22Rv1 (cell line): ENCODE data around the gene ANKRD2.

Experiments used
- H3K27ac ChIP-seq: fragments of 450-650 bp; 2 replicates; pipeline ENCODE4 v1.5.1; 2017
- ZFX ChIP-seq: fragments of 450-650 bp; IDR thresholded peaks from 2 replicates; pipeline ENCODE4 v1.6.1; 2017; ENCODE audit warnings: antibody characterized with exemption, borderline replicate concordance
- TF ChIP-seq, protein P1 (sequence below): fragments of 450-650 bp; IDR thresholded peaks from 2 replicates; pipeline ENCODE4 v1.5.1; 2017; ENCODE audit warnings: mild to moderate bottlenecking

Gene ANKRD2

DNA sequence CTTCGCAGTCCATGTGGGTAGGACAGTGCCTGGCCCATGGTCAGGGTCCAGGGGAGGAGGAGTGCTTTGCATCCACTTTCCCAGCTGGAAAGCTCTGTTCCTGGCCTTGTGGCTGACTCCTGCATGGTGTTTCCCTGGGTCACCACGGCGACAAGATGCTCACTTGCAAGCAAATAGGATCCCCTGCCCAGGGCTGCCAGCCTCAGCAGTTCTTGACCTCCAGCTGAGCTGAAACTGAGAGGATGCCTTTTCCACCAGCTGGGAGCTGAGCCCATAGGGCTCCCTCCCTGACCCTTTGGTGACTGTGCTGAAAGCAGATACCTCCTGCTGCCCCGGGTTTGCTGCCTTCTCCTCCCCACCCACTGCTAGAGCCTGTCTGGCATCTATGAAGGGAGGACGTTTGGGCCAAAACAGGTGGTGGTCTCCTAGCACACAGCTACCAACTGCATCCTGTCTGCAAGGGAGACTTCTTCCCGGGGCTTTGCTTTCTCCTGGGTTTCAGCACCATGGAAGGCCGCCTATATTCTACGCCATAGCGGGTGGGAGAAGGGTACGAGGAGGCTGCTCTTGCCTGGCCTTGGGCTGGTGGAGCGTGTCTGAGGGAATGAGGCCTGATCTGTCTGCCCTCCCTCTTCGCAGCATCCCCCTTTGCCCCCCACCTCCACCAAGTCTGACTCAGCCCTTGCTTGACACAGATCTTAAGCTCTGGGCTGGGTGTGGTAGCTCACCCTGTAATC lies 39.5 kb upstream of the ANKRD2 start:
- no peak overlapping the region for H3K27ac ChIP-seq
- TF ChIP-seq, protein P1, sequence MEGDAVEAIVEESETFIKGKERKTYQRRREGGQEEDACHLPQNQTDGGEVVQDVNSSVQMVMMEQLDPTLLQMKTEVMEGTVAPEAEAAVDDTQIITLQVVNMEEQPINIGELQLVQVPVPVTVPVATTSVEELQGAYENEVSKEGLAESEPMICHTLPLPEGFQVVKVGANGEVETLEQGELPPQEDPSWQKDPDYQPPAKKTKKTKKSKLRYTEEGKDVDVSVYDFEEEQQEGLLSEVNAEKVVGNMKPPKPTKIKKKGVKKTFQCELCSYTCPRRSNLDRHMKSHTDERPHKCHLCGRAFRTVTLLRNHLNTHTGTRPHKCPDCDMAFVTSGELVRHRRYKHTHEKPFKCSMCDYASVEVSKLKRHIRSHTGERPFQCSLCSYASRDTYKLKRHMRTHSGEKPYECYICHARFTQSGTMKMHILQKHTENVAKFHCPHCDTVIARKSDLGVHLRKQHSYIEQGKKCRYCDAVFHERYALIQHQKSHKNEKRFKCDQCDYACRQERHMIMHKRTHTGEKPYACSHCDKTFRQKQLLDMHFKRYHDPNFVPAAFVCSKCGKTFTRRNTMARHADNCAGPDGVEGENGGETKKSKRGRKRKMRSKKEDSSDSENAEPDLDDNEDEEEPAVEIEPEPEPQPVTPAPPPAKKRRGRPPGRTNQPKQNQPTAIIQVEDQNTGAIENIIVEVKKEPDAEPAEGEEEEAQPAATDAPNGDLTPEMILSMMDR = no peak
- TF ChIP-seq ZFX = no peak

DNA sequence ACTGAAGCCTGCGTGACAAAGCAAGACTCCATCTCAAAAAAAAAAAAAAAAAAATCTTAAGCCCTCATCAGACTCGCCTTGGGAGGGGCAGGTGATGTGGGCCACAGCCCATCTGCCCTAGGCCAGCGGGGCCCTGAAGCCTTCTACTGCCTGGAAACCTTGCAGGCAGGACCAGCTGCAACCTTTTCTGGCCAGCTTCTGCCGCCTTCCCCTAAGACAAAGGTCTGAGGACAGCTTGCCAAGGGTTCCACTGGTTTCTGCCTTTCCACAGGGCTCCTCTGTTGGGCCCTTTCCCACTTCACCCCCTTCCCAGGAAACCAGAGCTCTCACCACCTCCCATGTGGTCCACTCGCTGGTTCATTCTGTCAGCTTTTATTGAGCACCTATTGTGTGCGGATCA lies 38.7 kb upstream of the ANKRD2 start:
- H3K27ac ChIP-seq = no peak overlapping the region
- TF ChIP-seq, protein P1 = no peak
- no peak for TF ChIP-seq ZFX

DNA sequence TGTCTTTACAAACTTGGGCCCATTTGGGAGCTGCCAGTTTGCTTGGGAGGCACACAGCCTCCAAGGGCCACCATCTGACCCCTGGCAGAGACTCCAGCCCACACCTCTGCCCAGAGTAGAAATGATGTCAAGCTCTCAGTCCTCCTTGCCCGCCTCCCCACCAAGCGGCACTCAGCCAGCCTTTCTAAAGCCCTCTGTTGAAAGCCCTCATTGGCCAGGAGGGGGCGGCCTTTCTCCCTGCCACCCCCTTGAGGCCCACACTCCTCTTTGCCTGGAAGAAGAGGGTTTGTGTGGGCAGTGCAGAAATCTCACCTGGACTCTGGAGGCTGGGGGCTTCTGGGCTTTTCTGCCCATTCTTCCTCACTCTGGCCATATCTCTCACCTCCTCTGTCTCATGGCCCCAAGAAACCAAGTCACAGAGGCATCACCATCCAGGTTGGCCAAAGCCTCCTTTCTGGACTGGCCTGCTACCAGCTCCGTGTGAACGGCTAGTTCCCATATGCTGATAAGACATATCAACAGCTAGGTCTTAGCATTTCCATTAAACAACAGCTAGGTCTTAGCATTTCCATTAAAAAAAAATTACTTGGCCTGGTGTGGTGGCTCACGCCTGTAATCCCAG lies 37.7 kb upstream of the ANKRD2 start:
- TF ChIP-seq, protein P1 = peak; percentile 76
- no peak for TF ChIP-seq ZFX
- H3K27ac ChIP-seq = no peak overlapping the region

DNA sequence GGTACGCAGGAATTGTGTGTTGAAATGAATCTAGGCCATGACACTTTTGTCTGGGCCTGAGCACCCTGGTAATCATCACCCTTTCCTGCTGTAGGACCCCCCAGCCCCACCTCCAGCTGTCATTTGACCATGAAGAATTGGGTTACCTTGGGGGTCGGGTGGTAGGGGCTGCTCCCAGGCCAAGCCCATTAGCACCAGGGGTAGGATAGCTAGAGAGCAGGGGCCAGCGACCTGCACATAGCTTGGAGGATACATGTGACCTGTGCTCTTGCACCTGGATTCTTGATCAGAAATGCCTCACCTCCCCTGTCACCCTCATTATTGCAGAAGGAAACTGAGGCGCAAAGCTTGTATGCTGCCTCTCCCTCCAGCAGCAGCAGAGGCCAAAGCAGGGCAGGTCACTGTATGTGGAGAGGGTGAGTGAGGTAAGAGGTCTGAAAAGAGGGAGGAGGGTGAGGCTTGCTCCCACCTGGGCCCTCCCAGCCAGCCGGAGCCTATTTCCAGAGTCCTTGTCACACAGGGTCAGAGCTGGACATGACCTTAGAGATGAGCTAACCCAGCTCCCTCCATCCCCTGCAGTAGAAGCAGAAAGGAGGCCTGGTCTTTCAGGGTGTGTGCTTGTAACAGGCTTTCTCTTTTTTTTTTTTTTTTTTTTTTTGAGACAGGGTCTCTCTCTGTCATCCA lies 35.3 kb upstream of the ANKRD2 start:
- TF ChIP-seq, protein P1 = no peak
- no peak for TF ChIP-seq ZFX
- H3K27ac ChIP-seq = no peak overlapping the region

DNA sequence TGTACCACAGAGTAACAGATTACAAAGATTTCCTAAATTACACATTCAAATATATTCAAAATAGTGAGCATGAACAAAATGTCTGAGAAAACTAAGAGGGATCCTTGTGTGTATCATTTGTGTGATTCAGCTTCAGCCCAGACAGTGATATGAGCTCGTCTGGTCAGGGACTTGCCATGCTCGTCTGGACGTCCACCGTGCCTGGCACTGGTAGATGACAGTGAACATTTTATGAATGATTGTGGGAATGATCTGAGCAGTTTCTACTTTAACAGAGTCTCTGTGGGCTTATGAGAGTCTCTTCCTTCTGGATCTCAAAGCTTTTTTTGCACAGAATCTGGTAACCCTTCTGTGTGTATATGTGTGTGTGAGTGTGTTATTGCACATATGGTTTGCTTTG lies 34.2 kb upstream of the ANKRD2 start:
- H3K27ac ChIP-seq = no peak overlapping the region

DNA sequence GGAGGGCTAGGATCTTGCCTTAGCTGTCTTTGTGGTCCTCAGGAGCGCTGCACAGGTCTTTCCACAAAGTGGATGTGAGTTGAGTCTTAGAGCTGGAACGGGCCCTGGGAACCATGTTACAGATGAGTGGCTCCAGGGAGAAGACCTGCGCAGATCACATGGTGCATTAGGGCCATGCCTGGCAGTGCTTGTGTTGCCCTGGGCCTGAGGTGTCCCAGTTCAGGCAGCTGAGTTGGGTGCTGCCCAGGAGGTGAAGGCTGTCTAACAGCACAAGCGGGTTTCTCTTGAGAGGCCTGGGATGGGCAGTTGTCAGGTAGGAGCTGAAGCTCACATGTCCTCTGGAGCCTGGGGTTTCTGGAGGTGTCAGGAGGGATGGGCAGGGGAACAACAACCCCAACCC lies 33.7 kb upstream of the ANKRD2 start:
- no peak overlapping the region for H3K27ac ChIP-seq
- TF ChIP-seq, protein P1 = no peak
- no peak for TF ChIP-seq ZFX

More for the DNA sequence above, 34.2 kb upstream of the ANKRD2 start:
- no peak for TF ChIP-seq ZFX
- TF ChIP-seq, protein P1 = no peak
